BJ (cell line): ENCODE results near the gene HIP1. TPM values are rescaled to one million over a fixed set of nuclear protein-coding genes. Genes with fewer than 3 reads are reported as not detected.
A peak's percentile ranks its signal among the peaks of the same experiment; 100 is the strongest.
"Not testable (repeated sequence)": the region's sequence is repeated elsewhere in the genome, so short reads cannot be mapped to it uniquely, and the experiment has no call there.

Experiments used
- CTCF ChIA-PET: fragments of 350-600 bp; formaldehyde crosslinking; extraction: SDS; loops from one replicate; lab custom pipeline; 2021; ENCODE audit warnings: antibody characterized with exemption, inconsistent platforms; lab: Yijun Ruan, JAX
- POLR2A ChIA-PET: fragments of 300-600 bp; sonication (Branson Sonifier 250); formaldehyde crosslinking; extraction: SDS; loops from one replicate; lab custom pipeline; 2021; ENCODE audit warnings: antibody characterized with exemption; lab: Charles Lee
- DNase-seq: peaks from one replicate; pipeline ENCODE4 v3.0.0-alpha.2; 2011; ENCODE audit warnings: low read depth
- H3K27me3 ChIP-seq: 2 replicates; pipeline ENCODE4 v1.6.0; 2011; ENCODE audit warnings: low read length; ENCODE audit not compliant: control insufficient read depth, insufficient read depth
- H3K36me3 ChIP-seq: 2 replicates; pipeline ENCODE4 v1.5.1; 2011; ENCODE audit warnings: low read length; ENCODE audit not compliant: control insufficient read depth, insufficient read depth
- H3K4me3 ChIP-seq: 2 replicates; pipeline ENCODE4 v1.5.1; 2011; ENCODE audit warnings: low read depth, mild to moderate bottlenecking, control low read depth, low read length
- polyA minus RNA-seq: library from RNA; depleted of rRNA, polyadenylated mRNA; stranded (reverse); fragments of >200 nt; gene quantifications from 2 replicates; pipeline ENCODE4 v1.2.3, GENCODE V29; 2011; rRNA and poly(A)+ RNA removed
- polyA plus RNA-seq: library from polyadenylated mRNA; depleted of rRNA; stranded (reverse); fragments of >200 nt; gene quantifications from 2 replicates; pipeline ENCODE4 v1.2.3, GENCODE V29; 2011; rRNA removed
- TF ChIP-seq, protein P1 (sequence below): IDR thresholded peaks from 2 replicates; pipeline ENCODE4 v1.5.1; 2011; ENCODE audit warnings: low read depth, mild to moderate bottlenecking, control low read depth, inconsistent platforms, low read length, moderate library complexity; ENCODE audit not compliant: insufficient read depth

HIP1 gene
- polyA plus RNA-seq = 6.5 and 7.5 TPM in 2 replicates
- polyA minus RNA-seq = 7.3 and 9.1 TPM in 2 replicates

DNA sequence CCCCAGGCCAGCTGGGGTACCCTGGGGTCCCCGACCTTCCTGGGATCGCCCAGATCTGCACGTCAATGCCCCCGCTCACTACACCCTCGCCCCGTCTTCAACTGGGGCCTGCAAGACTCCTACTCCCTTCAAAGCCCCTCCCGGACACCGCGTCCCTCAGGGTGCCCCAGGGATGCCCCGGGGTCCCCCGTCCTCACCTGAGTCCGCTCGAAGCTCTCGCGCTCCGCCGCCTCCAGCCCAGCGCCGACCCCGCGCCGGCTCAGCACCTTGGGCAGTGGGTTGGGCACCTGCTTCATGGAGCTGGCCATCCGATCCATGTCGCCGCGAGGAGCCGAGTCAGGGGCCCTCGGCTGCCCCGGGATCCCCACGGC lies at the start of gene HIP1:
Gene HIP1 (minus strand): TSS at position 338 of the 371 bp plus-strand sequence. CDS start 21 bp downstream, at position 317.
- Histone ChIP-seq H3K4me3 (peak within 1 kb of the TSS; percentile 94), H3K27me3 (no peaks in the 10 kb centered on the region), H3K36me3 (no peaks in the 10 kb centered on the region)
- no peak for DNase-seq
- ChIA-PET CTCF (interaction anchor here (1.8 to 2.5 kb wide), 2 partner anchors 17 to 24 kb away, joined by 8 read pairs; no protein-coding TSS in a partner anchor), POLR2A (no interaction called here)
- TF ChIP-seq, protein P1, sequence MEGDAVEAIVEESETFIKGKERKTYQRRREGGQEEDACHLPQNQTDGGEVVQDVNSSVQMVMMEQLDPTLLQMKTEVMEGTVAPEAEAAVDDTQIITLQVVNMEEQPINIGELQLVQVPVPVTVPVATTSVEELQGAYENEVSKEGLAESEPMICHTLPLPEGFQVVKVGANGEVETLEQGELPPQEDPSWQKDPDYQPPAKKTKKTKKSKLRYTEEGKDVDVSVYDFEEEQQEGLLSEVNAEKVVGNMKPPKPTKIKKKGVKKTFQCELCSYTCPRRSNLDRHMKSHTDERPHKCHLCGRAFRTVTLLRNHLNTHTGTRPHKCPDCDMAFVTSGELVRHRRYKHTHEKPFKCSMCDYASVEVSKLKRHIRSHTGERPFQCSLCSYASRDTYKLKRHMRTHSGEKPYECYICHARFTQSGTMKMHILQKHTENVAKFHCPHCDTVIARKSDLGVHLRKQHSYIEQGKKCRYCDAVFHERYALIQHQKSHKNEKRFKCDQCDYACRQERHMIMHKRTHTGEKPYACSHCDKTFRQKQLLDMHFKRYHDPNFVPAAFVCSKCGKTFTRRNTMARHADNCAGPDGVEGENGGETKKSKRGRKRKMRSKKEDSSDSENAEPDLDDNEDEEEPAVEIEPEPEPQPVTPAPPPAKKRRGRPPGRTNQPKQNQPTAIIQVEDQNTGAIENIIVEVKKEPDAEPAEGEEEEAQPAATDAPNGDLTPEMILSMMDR = no peak

DNA sequence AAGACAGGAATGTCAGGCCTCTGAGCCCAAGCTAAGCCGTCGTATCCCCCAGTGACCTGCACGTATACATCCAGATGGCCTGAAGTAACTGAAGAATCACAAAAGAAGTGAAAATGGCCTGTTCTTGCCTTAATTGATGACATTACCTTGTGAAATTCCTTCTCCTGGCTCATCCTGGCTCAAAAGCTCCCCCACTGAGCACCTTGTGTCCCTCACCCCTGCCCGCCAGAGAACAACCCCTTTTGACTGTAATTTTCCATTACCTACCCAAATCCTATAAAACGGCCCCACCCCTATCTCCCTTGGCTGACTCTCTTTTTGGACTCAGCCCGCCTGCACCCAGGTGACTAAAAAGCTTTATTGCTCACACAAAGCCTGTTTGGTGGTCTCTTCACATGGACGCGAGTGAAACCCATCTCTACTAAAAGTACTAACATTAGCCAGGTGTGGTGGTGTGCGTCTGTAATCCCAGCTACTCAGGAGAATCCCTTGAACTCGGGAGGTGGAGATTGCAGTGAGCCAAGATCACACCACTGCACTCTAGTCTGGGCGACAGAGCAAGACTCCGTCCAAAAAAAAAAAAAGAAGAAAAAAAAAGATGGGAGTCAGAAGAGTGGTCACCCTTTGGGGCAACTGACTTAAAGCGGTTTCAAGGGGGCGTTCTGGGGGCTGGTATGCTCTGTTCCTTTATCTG lies 49.6 kb upstream of the HIP1 start:
- H3K27me3 ChIP-seq, DNase-seq, CTCF ChIA-PET, H3K4me3 ChIP-seq, H3K36me3 ChIP-seq, POLR2A ChIA-PET: not testable (repeated sequence)

DNA sequence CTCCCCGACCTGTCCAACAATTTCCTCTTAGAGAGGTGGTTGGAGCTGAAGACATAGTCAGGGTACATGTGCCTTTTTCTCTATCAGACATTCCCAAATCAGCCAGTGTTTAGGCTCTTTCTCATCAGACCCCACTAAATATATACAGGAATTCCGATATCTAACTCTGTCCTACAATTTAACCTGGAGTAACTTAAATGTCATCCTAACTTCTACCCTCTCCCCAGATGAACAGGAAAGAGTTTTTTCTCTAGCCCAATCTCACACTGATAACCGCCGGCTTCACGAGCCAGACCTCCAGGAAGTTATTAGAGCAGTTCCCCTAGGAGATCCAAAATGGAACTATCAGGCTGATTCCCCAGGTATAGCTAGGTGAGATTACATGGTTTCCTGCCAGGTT lies 44.3 kb upstream of the HIP1 start:
- POLR2A ChIA-PET = not testable (repeated sequence)

DNA sequence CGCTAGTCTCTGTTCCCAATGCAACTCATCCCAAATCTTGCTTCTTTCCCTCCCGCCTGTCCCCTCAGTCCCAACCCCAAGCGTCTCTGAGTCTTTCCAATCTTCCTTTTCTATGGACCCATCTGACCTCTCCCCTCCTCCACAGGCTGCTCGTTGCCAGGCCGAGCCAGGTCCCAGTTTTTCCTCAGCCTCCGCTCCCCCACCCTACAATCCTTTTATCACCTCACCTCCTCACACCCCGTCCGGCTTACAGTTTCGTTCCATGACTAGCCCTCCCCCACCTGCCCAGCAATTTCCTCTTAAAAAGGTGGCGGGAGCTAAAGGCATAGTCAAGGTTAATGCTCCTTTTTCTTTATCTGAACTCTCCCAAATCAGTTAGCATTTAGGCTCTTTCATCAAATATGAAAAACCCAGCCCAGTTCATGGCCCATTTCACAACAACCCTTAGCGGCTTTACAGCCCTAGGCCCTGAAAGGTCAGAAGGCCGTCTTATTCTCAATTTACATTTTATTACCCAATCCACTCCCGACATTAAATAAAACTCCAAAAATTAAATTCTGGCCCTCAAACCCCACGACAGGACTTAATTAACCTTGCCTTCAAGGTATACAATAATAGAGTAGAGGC lies 42.0 kb upstream of the HIP1 start:
- H3K36me3 ChIP-seq, POLR2A ChIA-PET, CTCF ChIA-PET, DNase-seq, H3K4me3 ChIP-seq: not testable (repeated sequence)
- peaks cover 16% of the 10 kb centered on the region for H3K27me3 ChIP-seq

More for the DNA sequence above, 44.3 kb upstream of the HIP1 start:
- H3K27me3 ChIP-seq = peaks cover 12% of the 10 kb centered on the region
- not testable (repeated sequence) for H3K4me3 ChIP-seq, DNase-seq, H3K36me3 ChIP-seq
- CTCF ChIA-PET = interaction anchor here (1.0 kb wide), 1 partner anchor 83 kb away, joined by 4 read pairs; no protein-coding TSS in a partner anchor

DNA sequence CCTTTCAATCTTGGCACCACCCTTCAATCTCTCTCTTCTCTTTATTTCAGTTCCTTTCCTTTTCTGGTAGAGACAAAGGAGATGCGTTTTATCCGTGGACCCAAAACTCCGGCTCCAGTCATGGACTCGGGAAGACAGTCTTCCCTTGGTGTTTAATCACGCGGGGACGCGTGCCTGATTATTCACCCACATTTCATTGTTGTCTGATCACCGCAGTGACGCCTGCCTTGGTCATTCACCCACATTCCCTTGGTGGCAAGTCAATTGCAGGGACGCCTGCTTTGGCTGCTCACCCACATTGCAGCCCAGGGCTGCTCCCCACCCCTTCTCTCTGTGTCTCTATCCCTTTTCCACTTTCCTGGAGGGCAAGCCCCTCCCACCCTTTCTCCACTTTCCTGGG lies 40.8 kb upstream of the HIP1 start:
- H3K4me3 ChIP-seq, CTCF ChIA-PET, POLR2A ChIA-PET, DNase-seq, H3K36me3 ChIP-seq: not testable (repeated sequence)
- H3K27me3 ChIP-seq = peaks cover 15% of the 10 kb centered on the region

DNA sequence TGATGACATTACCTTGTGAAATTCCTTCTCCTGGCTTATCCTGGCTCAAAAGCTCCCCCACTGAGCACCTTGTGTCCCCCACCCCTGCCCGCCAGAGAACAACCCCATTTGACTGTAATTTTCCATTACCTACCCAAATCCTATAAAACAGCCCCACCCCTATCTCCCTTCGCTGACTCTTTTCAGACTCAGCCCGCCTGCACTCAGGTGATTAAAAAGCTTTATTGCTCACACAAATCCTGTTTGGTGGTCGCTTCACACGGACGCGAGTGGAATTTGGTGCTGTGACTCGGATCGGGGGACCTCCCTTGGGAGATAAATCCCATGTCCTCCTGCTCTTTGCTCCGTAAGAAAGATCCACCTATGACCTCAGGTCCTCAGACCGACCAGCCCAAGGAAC lies 40.3 kb upstream of the HIP1 start:
- H3K27me3 ChIP-seq = peaks cover 15% of the 10 kb centered on the region
- H3K4me3 ChIP-seq, DNase-seq, CTCF ChIA-PET, H3K36me3 ChIP-seq, POLR2A ChIA-PET: not testable (repeated sequence)

DNA sequence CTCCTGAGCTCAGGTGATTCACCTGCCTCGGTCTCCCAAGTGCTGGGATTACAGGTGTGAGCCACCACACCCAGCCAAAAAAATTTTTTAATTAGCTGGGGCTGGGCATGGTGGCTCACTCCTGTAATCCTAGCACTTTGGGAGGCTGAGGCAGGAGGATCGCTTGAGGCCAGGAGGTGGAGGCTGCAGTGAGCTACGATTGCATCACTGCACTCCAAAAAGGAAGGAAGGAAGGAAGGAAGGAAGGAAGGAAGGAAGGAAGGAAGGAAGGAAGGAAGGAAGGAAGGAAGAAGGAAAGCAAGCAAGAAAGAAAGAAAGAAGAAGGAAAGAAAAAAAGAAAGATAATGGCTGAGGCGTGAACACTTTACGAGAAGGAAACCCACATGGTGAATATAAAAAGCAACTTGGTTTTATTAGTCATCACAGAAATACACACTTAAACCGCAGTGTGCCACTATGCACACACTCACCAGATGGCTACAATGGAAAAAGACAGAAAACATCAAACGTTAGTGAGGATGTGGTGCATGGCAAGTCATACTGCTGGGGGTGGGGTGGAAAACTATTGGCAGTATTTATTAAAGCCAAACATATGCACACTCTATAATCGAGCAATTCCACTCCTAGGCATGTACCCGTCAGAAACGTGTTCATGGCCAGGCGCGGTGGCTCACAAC lies 37.7 kb upstream of the HIP1 start:
- peak; percentile 74 for DNase-seq
- ChIA-PET CTCF (no interaction called here), POLR2A (no interaction called here)
- TF ChIP-seq, protein P1 = no peak
- Histone ChIP-seq H3K27me3 (peaks cover 10% of the 10 kb centered on the region), H3K4me3 (no peak overlapping the region), H3K36me3 (no peaks in the 10 kb centered on the region)

DNA sequence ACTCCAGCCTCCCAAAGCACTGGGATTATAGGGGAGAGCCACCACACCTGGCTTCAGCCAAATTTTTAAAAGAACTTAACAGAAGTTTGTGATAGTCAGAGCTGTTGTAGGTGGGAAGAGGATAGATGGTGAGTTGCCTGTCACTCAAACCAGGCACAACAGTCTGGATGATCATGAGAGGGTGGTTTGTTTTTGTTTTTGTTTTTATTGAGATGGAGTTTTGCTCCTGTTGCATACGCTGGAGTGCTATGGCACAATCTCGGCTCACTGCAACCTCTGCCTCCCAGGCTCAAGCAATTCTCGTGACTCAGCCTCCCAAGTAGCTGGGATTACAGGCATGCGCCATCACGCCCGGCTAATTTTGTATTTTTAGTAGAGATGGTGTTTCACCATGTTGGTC lies 35.2 kb upstream of the HIP1 start:
- POLR2A ChIA-PET, H3K27me3 ChIP-seq, H3K4me3 ChIP-seq, H3K36me3 ChIP-seq, DNase-seq: not testable (repeated sequence)
- CTCF ChIA-PET = interaction anchor here (1.0 kb wide), 1 partner anchor 93 kb away, joined by 3 read pairs; no protein-coding TSS in a partner anchor
